ENCODE results near the gene DPYD.

DPYD gene

GRCh38 chr1:97331165-97331564 lies 589.7 kb downstream of the DPYD start:
- Histone ChIP-seq H3K4me1 (ENCODE audit: insufficient read depth, low read length, poor library complexity, severe bottlenecking) (peaks cover 8% of the 10 kb centered on the region), H3K36me3 (ENCODE audit: insufficient read depth, low read length) (no peaks in the 10 kb centered on the region), H2AFZ (ENCODE audit: low read length) (no peak overlapping the region), H4K20me1 (ENCODE audit: insufficient read depth, low read length, poor library complexity, severe bottlenecking) (no peaks in the 10 kb centered on the region), H3K9me2 (replicated peaks; ENCODE audit: low read depth, low read length) (no peaks in the 10 kb centered on the region), H3F3A (ENCODE audit: low read depth) (no peaks in the 10 kb centered on the region), H3K9ac (ENCODE audit: low read depth, low read length, poor library complexity, severe bottlenecking) (no peak overlapping the region), H3K9me3 (ENCODE audit: insufficient read depth, low read depth, low read length) (no peaks in the 10 kb centered on the region), H3K27me3 (ENCODE audit: insufficient read depth, low read length, poor library complexity, severe bottlenecking) (no peaks in the 10 kb centered on the region), H3K79me2 (ENCODE audit: insufficient read depth, low read length) (no peaks in the 10 kb centered on the region), H3K4me3 (ENCODE audit: low read length, poor library complexity, severe bottlenecking) (no peak overlapping the region), H3K4me2 (ENCODE audit: low read depth, low read length, poor library complexity, severe bottlenecking) (no peak overlapping the region)
- TF ChIP-seq EZH2phosphoT487 (IDR thresholded peaks at IDR 0.05; ENCODE audit: borderline replicate concordance) (no peak), CTCF (conservative IDR thresholded peaks at IDR 0.05; ENCODE audit: low read length) (no peak)

GRCh38 chr1:97314685-97315084 lies 606.1 kb downstream of the DPYD start:
- H3K9me2 ChIP-seq (replicated peaks; ENCODE audit: low read depth, low read length), result no peaks in the 10 kb centered on the region; the same call in 1 of the 2 replicates
- no peak overlapping the region for H2AFZ ChIP-seq (ENCODE audit: low read length)
- no peaks in the 10 kb centered on the region for H3K36me3 ChIP-seq (ENCODE audit: insufficient read depth, low read length)
- H3K4me3 ChIP-seq (ENCODE audit: low read length, poor library complexity, severe bottlenecking), result no peak overlapping the region
- TF ChIP-seq CTCF (conservative IDR thresholded peaks at IDR 0.05; ENCODE audit: low read length) (no peak), EZH2phosphoT487 (IDR thresholded peaks at IDR 0.05; ENCODE audit: borderline replicate concordance) (no peak)
- H3K79me2 ChIP-seq (ENCODE audit: insufficient read depth, low read length), result no peaks in the 10 kb centered on the region
- no peak overlapping the region for H3K9ac ChIP-seq (ENCODE audit: low read depth, low read length, poor library complexity, severe bottlenecking)
- H3F3A ChIP-seq (ENCODE audit: low read depth), result no peaks in the 10 kb centered on the region
- no peaks in the 10 kb centered on the region for H3K27me3 ChIP-seq (ENCODE audit: insufficient read depth, low read length, poor library complexity, severe bottlenecking)
- H3K4me1 ChIP-seq (ENCODE audit: insufficient read depth, low read length, poor library complexity, severe bottlenecking), result no peaks in the 10 kb centered on the region
- no peaks in the 10 kb centered on the region for H3K9me3 ChIP-seq (ENCODE audit: insufficient read depth, low read depth, low read length)
- H3K4me2 ChIP-seq (ENCODE audit: low read depth, low read length, poor library complexity, severe bottlenecking), result no peak overlapping the region
- no peaks in the 10 kb centered on the region for H4K20me1 ChIP-seq (ENCODE audit: insufficient read depth, low read length, poor library complexity, severe bottlenecking)

GRCh38 chr1:97308131-97308530 lies 612.7 kb downstream of the DPYD start:
- Histone ChIP-seq H3K4me1 (ENCODE audit: insufficient read depth, low read length, poor library complexity, severe bottlenecking) (no peaks in the 10 kb centered on the region), H2AFZ (ENCODE audit: low read length) (no peak overlapping the region), H3K27me3 (ENCODE audit: insufficient read depth, low read length, poor library complexity, severe bottlenecking) (no peaks in the 10 kb centered on the region), H3K36me3 (ENCODE audit: insufficient read depth, low read length) (peaks cover 11% of the 10 kb centered on the region; the same call in 1 of the 2 replicates), H3K4me3 (ENCODE audit: low read length, poor library complexity, severe bottlenecking) (no peak overlapping the region), H3K9ac (ENCODE audit: low read depth, low read length, poor library complexity, severe bottlenecking) (no peak overlapping the region), H4K20me1 (ENCODE audit: insufficient read depth, low read length, poor library complexity, severe bottlenecking) (no peaks in the 10 kb centered on the region), H3F3A (ENCODE audit: low read depth) (no peaks in the 10 kb centered on the region), H3K79me2 (ENCODE audit: insufficient read depth, low read length) (no peaks in the 10 kb centered on the region), H3K4me2 (ENCODE audit: low read depth, low read length, poor library complexity, severe bottlenecking) (no peak overlapping the region), H3K9me2 (replicated peaks; ENCODE audit: low read depth, low read length) (no peaks in the 10 kb centered on the region; the same call in 1 of the 2 replicates), H3K9me3 (ENCODE audit: insufficient read depth, low read depth, low read length) (no peaks in the 10 kb centered on the region)
- TF ChIP-seq CTCF (conservative IDR thresholded peaks at IDR 0.05; ENCODE audit: low read length), result no peak
- TF ChIP-seq EZH2phosphoT487 (IDR thresholded peaks at IDR 0.05; ENCODE audit: borderline replicate concordance), result no peak

Measured in Loucy (cell line).